Trophoblast cell (in vitro differentiated cells and primary cell): ENCODE measurements around the gene TMEM258.

Source experiments
- DNase-seq, 2 donors: peaks; one replicate each; pipeline ENCODE4 v3.0.0-alpha.2; 2016
- H2AFZ ChIP-seq: 2 replicates; pipeline ENCODE4 v1.6.1; 2013; ENCODE audit warnings: low read length, moderate library complexity, mild to moderate bottlenecking; ENCODE audit not compliant: insufficient read depth, poor library complexity
- H2AK5ac ChIP-seq: 2 replicates; pipeline ENCODE4 v1.6.1; 2013; ENCODE audit warnings: mild to moderate bottlenecking, low read length
- H2BK120ac ChIP-seq: 2 replicates; pipeline ENCODE4 v1.6.1; 2013; ENCODE audit warnings: low read length, mild to moderate bottlenecking, moderate library complexity; ENCODE audit not compliant: insufficient read depth, poor library complexity
- H2BK12ac ChIP-seq: 2 replicates; pipeline ENCODE4 v1.6.1; 2013; ENCODE audit warnings: mild to moderate bottlenecking, low read length, moderate library complexity
- H2BK5ac ChIP-seq: 2 replicates; pipeline ENCODE4 v1.6.1; 2013; ENCODE audit warnings: low read length, low read depth, moderate library complexity, mild to moderate bottlenecking; ENCODE audit not compliant: poor library complexity
- H3K14ac ChIP-seq: 2 replicates; pipeline ENCODE4 v1.6.1; 2013; ENCODE audit warnings: mild to moderate bottlenecking, low read length
- H3K18ac ChIP-seq: 2 replicates; pipeline ENCODE4 v1.6.1; 2013; ENCODE audit warnings: mild to moderate bottlenecking, low read length
- H3K23ac ChIP-seq: 2 replicates; pipeline ENCODE4 v1.6.1; 2013; ENCODE audit warnings: low read length
- H3K27ac ChIP-seq: 2 replicates; pipeline ENCODE4 v1.5.1; 2013; ENCODE audit warnings: low read depth, mild to moderate bottlenecking, inconsistent platforms, low read length, moderate library complexity
- H3K27me3 ChIP-seq: 2 replicates; pipeline ENCODE4 v1.6.1; 2013; ENCODE audit warnings: inconsistent platforms, mild to moderate bottlenecking, low read length, moderate library complexity; ENCODE audit not compliant: insufficient read depth
- H3K36me3 ChIP-seq, 2 experiments: 1 replicate in 1 of 2; 2 replicates in 1 of 2; pipeline ENCODE4 v1.6.1; 2013; ENCODE audit warnings: low read length in 2 of 2, mild to moderate bottlenecking in 2 of 2, moderate library complexity in 1 of 2; ENCODE audit not compliant: insufficient read depth in 2 of 2, control insufficient read depth in 1 of 2
- H3K4ac ChIP-seq: 2 replicates; pipeline ENCODE4 v1.6.1; 2013; ENCODE audit warnings: low read depth, mild to moderate bottlenecking, low read length, moderate library complexity
- H3K4me1 ChIP-seq, 2 experiments: 1 replicate in 1 of 2; 2 replicates in 1 of 2; pipeline ENCODE4 v1.6.1; 2013; ENCODE audit warnings: low read length in 2 of 2, mild to moderate bottlenecking in 2 of 2, moderate library complexity in 1 of 2; ENCODE audit not compliant: insufficient read depth in 2 of 2, control insufficient read depth in 1 of 2
- H3K4me2 ChIP-seq: 2 replicates; pipeline ENCODE4 v1.6.1; 2013; ENCODE audit warnings: inconsistent platforms, mild to moderate bottlenecking, low read length, moderate library complexity
- H3K4me3 ChIP-seq: 2 replicates; pipeline ENCODE4 v1.5.1; 2013; ENCODE audit warnings: mild to moderate bottlenecking, low read depth, low read length, inconsistent platforms
- H3K79me1 ChIP-seq: one replicate; pipeline ENCODE4 v1.6.1; 2013; ENCODE audit warnings: low read length
- H3K79me2 ChIP-seq: 2 replicates; pipeline ENCODE4 v1.6.1; 2013; ENCODE audit warnings: low read length, mild to moderate bottlenecking; ENCODE audit not compliant: control insufficient read depth, insufficient read depth, poor library complexity
- H3K9ac ChIP-seq: 2 replicates; pipeline ENCODE4 v1.6.1; 2013; ENCODE audit warnings: mild to moderate bottlenecking, low read length
- H3K9me3 ChIP-seq: 2 replicates; pipeline ENCODE4 v1.6.1; 2013; ENCODE audit warnings: low read depth, mild to moderate bottlenecking, control low read depth, inconsistent platforms, low read length; ENCODE audit not compliant: insufficient read depth
- H4K12ac ChIP-seq: 2 replicates; pipeline ENCODE4 v1.6.1; 2013; ENCODE audit warnings: low read depth, mild to moderate bottlenecking, low read length, moderate library complexity
- H4K8ac ChIP-seq: 2 replicates; pipeline ENCODE4 v1.6.1; 2013; ENCODE audit warnings: low read depth, mild to moderate bottlenecking, low read length, moderate library complexity
- H4K91ac ChIP-seq: one replicate; pipeline ENCODE4 v1.6.1; 2013; ENCODE audit warnings: low read depth, mild to moderate bottlenecking, low read length, moderate library complexity
- WGBS: extraction: QIAGEN DNeasy Blood & Tissue Kit; methylation state at CpG from one replicate; pipeline ENCODE4 v1.1.7; 2013; ENCODE audit warnings: missing lambda C conversion rate; ENCODE audit not compliant: insufficient read length, insufficient coverage; ENCODE audit errors: extremely low coverage; 5-methylcytosine and 5-hydroxymethylcytosine counted together

Gene TMEM258

DNA sequence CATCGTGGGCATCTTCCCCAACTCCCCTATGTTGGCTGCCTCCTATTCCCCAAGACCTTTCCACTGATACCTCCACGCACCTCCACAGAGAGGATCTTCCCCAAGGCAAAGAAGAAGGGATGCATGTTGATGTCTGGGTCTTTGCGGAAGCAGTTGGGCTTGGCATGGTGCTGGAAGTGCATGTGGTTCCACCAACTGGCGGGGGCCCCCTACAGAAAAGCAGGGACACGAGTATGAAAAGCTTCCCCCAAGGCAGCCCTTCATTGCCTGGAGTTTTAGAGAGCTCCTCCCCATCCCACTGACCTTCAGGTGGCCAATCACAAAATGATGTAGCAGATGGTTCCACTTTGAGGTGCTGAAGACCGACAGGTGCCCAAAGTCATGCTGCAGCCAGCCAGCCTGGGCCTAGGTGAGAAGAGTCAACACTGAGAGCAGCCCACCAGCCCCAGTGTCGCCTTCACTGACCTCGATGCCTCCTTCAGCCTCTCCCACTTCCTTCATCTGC lies 18.3 kb upstream of the TMEM258 start:
- Histone ChIP-seq H3K36me3 (peaks cover 59 to 74% of the 10 kb centered on the region in 2 experiments), H2AFZ (no peak overlapping the region), H3K27me3 (no peaks in the 10 kb centered on the region), H3K27ac (no peak overlapping the region), H2BK120ac (no peak overlapping the region), H3K79me2 (peaks cover 4% of the 10 kb centered on the region), H4K12ac (no peak overlapping the region), H2BK12ac (no peak overlapping the region), H3K9ac (no peak overlapping the region), H3K9me3 (no peaks in the 10 kb centered on the region), H3K18ac (no peak overlapping the region), H4K91ac (no peak overlapping the region), H4K8ac (no peak overlapping the region), H3K14ac (no peak overlapping the region), H3K4me3 (no peak overlapping the region), H3K4me1 (peaks cover 0 to 7% of the 10 kb centered on the region in 2 experiments), H2BK5ac (no peak overlapping the region), H3K4ac (no peak overlapping the region), H3K79me1 (peaks cover 13% of the 10 kb centered on the region), H3K23ac (no peak overlapping the region), H2AK5ac (no peak overlapping the region), H3K4me2 (no peak overlapping the region)
- no CpG with 5 or more reads among the region's 8 CpGs for WGBS
- no peak for DNase-seq

GRCh38 chr11:61806785-61807184 lies 14.4 kb upstream of the TMEM258 start:
- H3K23ac ChIP-seq: no peak overlapping the region
- no CpG with 5 or more reads among the region's 5 CpGs for WGBS
- H3K18ac ChIP-seq: no peak overlapping the region
- H3K36me3 ChIP-seq: peaks cover 69 to 90% of the 10 kb centered on the region in 2 experiments
- H2BK5ac ChIP-seq: no peak overlapping the region
- no peak overlapping the region for H2BK12ac ChIP-seq
- no peak overlapping the region for H2AFZ ChIP-seq
- H3K27me3 ChIP-seq: no peaks in the 10 kb centered on the region
- no peak overlapping the region for H4K12ac ChIP-seq
- no peaks in the 10 kb centered on the region for H3K4me1 ChIP-seq
- H3K79me2 ChIP-seq: no peaks in the 10 kb centered on the region
- H4K8ac ChIP-seq: no peak overlapping the region
- no peak overlapping the region for H2BK120ac ChIP-seq
- no peak overlapping the region for H3K4ac ChIP-seq
- H3K9me3 ChIP-seq: no peaks in the 10 kb centered on the region
- H3K79me1 ChIP-seq: no peaks in the 10 kb centered on the region
- no peak overlapping the region for H3K14ac ChIP-seq
- no peak overlapping the region for H3K4me3 ChIP-seq
- H3K27ac ChIP-seq: no peak overlapping the region
- DNase-seq: no peak
- no peak overlapping the region for H4K91ac ChIP-seq
- no peak overlapping the region for H3K9ac ChIP-seq
- H2AK5ac ChIP-seq: no peak overlapping the region
- H3K4me2 ChIP-seq: no peak overlapping the region

GRCh38 chr11:61805146-61805545 lies 12.7 kb upstream of the TMEM258 start:
- H4K91ac ChIP-seq: no peak overlapping the region
- no peak for DNase-seq
- no peak overlapping the region for H3K18ac ChIP-seq
- H2AK5ac ChIP-seq: no peak overlapping the region
- no peaks in the 10 kb centered on the region for H3K27me3 ChIP-seq
- H2BK12ac ChIP-seq: no peak overlapping the region
- no peak overlapping the region for H3K27ac ChIP-seq
- no peak overlapping the region for H3K4me2 ChIP-seq
- H4K12ac ChIP-seq: no peak overlapping the region
- no peaks in the 10 kb centered on the region for H3K79me2 ChIP-seq
- no peak overlapping the region for H2BK120ac ChIP-seq
- H3K23ac ChIP-seq: no peak overlapping the region
- no peak overlapping the region for H3K9ac ChIP-seq
- no peak overlapping the region for H3K4me3 ChIP-seq
- H3K4me1 ChIP-seq: peaks cover 0 to 3% of the 10 kb centered on the region in 2 experiments
- no peak overlapping the region for H3K14ac ChIP-seq
- H3K36me3 ChIP-seq: peaks cover 56 to 81% of the 10 kb centered on the region in 2 experiments
- H2BK5ac ChIP-seq: no peak overlapping the region
- no peak overlapping the region for H4K8ac ChIP-seq
- no peak overlapping the region for H2AFZ ChIP-seq
- no peak overlapping the region for H3K4ac ChIP-seq
- no CpG with 5 or more reads among the region's 1 CpG for WGBS
- no peaks in the 10 kb centered on the region for H3K9me3 ChIP-seq
- no peaks in the 10 kb centered on the region for H3K79me1 ChIP-seq

DNA sequence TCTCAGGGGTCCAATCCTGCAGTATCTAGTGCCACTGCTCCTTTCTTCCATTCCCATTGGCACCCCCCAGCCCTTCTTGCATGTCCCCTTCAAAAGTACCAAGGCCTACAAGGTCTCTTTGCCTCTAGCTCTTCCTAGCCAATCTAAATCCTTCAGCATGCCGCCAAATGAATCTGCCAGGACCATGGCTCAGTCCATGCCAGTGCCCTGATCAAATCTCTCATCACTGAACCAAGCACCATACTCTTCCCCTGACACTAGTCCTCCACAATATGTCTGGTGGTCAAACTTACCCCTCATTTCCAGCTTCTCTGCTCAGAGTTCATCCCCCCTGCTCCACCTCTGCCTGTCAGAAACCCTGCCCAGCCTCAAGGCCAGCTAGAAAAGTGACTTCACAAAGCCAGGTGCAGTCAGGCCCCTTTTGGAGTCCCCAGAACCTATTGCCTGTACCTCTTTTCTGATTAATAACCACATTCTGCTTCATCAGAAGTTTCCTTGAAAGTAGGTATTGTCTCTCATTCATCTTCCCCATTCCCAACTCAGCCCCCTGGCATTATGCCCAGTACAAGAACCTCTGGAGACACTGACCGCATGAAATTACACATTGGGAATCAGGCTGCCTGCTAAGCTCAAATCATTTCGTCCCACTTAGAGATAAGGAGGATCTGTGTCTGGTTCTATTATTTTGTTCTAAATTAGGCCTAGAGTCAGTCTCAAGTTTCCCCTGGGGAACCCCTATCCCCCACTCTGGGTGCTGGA lies 11.7 kb upstream of the TMEM258 start:
- Histone ChIP-seq H4K8ac (no peak overlapping the region), H3K4me3 (no peak overlapping the region), H4K91ac (no peak overlapping the region), H3K9me3 (no peaks in the 10 kb centered on the region), H3K36me3 (peaks cover 52 to 76% of the 10 kb centered on the region in 2 experiments), H2AK5ac (no peak overlapping the region), H3K4ac (no peak overlapping the region), H3K79me2 (no peaks in the 10 kb centered on the region), H2BK12ac (no peak overlapping the region), H3K4me1 (peaks cover 0 to 3% of the 10 kb centered on the region in 2 experiments), H3K4me2 (no peak overlapping the region), H3K18ac (no peak overlapping the region), H3K79me1 (no peaks in the 10 kb centered on the region), H3K27ac (no peak overlapping the region), H3K14ac (no peak overlapping the region), H2AFZ (no peak overlapping the region), H3K27me3 (no peaks in the 10 kb centered on the region), H3K9ac (no peak overlapping the region), H4K12ac (no peak overlapping the region), H2BK120ac (no peak overlapping the region), H3K23ac (no peak overlapping the region), H2BK5ac (no peak overlapping the region)
- WGBS: no CpG with 5 or more reads among the region's 3 CpGs
- DNase-seq: no peak
